Lung microvascular endothelial cell (primary cell): Measurements from ENCODE around the gene FMO2. TPM values are rescaled to one million over a fixed set of nuclear protein-coding genes. Genes with fewer than 3 reads are reported as not detected.

ENCODE experiments used
- DNase-seq, 2 donors: peaks; one replicate each; pipeline versions ENCODE4 v3.0.0 to v3.0.0-alpha.2; 2010; ENCODE audit warnings: low read depth in 2 of 2
- total RNA-seq: library from RNA; depleted of rRNA; stranded (reverse); fragments of >200 nt; gene quantifications from 2 replicates; pipeline ENCODE4 v1.2.1, GENCODE V29; 2014

Gene FMO2
- total RNA-seq, 1 donor from 2014 or later = 0.20 TPM

DNA sequence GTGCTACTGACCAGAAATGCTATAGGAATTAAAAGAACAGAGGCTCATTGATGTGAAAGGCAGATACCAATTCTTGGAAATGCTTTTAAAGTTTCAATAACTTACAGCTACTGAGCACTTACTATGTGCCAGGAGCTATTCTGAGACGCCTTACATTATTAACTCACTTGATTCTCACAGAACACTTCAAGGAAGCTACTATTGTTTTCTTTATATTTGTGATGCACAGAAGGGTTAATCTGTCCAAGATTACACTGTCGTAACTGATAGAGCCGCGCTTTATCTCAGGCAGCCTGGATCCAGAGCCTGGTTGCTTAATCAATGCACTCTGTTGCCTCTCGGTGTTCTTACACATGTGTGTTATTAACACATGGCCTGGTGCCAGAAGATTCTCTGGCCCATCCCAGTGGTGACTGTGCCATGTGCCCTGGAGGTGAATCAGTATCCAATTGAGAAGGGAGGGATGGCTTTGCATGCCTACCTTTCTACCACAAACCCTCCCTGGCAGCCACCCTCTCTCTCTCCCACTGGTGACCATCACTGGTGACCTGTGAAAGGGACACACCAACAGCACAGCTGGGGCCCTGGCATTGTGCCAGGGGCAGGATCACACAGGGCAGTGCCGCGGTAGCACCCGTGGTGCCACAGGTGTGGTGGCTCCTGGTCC is 72.0 kb downstream of the FMO2 start:
- DNase-seq = no peak

GRCh38 chr1:171257607-171258076 is 72.5 kb downstream of the FMO2 start:
- no peak for DNase-seq

DNA sequence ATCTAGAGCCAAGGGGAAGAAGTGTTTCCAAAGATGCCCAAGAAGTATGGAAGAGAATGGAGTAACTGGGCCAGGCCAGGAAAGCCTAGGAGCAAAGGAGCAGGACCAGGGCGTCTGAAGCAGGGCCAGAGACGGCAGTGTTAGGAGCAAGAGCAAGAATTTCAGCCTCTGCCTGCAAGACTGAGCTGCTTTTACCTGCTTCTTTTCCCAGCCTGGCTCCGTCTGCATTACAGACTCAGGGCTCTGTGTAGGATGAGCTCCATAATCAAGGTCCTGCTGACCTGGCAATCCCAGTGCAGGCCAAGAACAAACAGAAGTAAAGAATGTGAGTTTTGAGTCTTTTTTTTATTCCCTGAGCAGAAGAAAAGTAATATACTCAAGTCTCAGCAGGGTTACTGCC is 73.3 kb downstream of the FMO2 start:
- DNase-seq = no peak

GRCh38 chr1:171258943-171259342 is 73.8 kb downstream of the FMO2 start:
- no peak for DNase-seq

Other genes with a start within 250 kb of the FMO2 start
- not detected in 2 replicates for gene MROH9, start 249.8 kb upstream of the FMO2 start, total RNA-seq
- gene FMO3, start 94.4 kb upstream of the FMO2 start, total RNA-seq = not detected in 2 replicates
- not detected in 2 replicates for gene FMO1, start 63.2 kb downstream of the FMO2 start, total RNA-seq
- 0.79 and 1.1 TPM in 2 replicates for gene FMO4, start 128.9 kb downstream of the FMO2 start, total RNA-seq